IPS-NIHi7 (cell line): ENCODE measurements around the gene CRCP.
"Not testable (repeated sequence)": the region's sequence is repeated elsewhere in the genome, so short reads cannot be mapped to it uniquely, and the experiment has no call there.

Experiments
- DNase-seq: peaks from one replicate; pipeline ENCODE4 v3.0.0; 2012; ENCODE audit warnings: mixed read lengths; ENCODE audit errors: extremely low spot score

The CRCP gene

DNA sequence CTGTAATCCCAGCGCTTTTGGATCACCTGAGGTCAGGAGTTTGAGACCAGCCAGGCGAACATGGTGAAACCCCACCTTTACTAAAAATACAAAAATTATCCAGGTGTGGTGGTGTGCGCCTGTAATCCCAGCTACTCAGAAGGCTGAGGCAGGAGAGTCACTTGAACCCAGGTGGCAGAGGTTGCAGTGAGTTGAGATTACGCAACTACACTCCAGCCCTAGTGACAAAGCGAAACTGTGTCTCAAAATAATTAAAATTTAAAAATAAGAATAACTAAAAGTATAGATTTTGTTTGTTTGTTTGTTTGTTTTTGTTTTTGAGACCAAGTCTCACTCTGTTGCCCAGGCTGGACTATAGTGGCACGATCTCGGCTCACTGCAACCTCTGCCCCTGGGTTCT, 41.4 kb downstream of the CRCP start:
- DNase-seq, result not testable (repeated sequence)

DNA sequence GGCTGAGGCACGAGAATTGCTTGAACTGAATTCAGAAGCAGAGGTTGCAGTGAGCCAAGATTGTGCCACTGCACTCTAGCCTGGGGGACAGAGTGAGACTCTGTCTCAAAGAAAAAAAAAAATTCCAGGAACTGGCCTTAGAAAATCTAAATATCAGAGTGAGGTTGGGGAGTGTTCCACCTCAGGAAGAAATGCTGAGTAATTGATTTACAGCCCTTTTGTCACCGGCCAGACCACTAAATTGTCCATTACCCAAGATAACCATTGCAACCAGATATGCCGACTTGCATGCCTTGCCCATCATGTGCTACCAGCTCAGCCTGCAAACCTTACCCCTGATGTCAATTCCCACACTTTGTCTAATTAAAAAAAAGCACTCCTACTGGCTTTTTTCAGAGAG, 42.4 kb downstream of the CRCP start:
- no peak for DNase-seq

DNA sequence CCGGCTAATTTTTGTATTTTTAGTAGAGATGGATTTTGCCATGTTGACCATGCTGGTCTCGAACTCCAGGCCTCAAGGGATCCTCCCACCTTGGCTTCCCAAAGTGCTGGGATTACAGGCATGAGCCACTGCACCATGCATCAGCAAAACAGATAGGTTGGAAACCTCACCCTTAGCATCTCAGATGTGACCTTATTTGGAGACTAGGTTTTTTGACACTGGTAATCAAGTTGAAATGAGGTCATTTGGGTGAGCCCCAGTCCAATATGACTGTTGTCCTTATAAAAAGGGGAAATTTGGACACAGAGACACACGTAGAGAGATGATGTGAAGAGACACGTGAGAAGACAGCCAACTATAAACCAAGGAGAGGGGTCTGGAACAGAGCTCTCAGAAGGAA, 48.0 kb downstream of the CRCP start:
- no peak for DNase-seq

DNA sequence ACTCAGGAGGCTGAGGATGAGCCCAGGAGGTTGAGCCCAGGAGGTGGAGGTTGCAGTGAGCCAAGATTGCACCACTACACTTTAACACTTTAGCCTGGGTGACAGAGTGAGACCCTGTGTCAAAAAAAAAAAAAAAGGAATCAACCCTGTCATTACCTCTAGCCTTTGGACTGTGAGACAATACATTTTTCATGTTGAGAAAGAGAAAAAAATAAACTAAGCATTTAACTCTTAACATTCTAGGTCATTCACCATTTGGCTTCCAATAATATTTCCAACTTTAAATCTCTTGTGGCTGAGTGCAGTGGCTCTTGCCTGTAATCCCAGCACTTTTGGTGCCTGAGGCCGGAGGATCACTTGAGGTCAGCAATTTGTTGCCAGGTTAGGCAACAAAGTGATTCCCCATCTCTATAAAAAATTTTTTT, 48.6 kb downstream of the CRCP start:
- DNase-seq, result no peak

DNA sequence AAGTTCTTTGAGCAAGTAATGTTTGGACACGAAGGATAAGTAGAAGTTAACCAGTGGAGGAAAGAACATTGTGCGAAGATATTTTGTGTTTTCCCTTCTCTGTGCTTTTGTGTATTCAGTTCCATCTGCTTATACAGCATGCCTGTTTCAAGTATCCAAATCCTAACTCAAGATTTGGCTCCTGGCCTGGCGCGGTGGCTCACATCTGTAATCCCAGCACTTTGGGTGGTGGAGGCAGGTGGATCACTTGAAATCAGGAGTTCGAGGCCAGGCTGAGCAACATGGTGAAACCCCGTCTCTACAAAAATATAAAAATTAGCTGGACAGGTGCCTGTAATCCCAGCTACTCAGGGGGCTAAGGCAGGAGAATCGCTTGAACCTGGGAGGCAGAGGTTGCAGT, 49.7 kb downstream of the CRCP start:
- no peak for DNase-seq

DNA sequence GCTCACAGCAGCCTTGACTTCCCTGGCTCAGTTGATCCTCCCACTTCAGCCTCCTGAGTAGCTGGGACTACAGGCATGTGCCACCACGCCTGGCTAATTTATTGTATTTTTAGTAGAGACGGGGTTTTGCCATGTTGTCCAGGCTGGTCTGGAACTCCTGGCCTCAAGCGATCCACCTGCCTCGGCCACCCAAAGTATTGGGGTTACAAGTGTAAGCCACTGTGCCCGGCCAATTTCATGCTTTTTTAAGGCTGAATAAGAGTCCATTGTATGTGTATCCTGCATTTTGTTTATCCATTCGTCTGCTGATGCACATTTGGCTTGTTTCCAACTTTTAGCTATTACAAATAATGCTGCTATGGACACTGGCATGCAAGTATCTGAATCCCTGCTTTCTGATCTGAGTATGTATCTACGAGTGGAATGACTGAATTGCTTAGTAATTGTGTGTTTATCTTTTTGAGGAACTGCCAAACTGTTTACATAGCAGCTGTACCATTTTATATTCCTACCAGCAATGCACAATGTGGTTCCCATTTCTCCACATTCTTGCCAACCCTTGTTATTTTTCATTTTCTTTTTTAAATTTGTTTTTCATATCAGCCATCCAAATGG, 53.2 kb downstream of the CRCP start:
- DNase-seq, result no peak

DNA sequence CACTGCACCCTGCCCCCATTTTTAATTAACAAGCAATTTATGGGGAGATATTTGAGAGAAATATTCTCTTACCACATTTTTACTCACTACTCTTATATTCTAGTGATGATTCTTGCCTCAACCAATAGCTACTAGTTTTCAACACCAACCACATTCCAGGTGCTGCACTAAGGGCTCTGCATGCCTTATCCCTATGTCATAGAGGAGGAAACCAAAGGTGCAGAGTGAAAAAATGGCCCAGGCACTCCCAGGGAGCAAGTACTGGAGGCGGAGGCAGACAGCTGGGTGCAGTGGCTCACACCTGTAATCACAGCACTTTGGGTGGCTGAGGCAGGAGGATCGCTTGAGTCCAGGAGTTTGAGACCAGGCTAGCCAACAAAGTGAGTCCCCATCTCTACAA, 55.0 kb downstream of the CRCP start:
- no peak for DNase-seq

DNA sequence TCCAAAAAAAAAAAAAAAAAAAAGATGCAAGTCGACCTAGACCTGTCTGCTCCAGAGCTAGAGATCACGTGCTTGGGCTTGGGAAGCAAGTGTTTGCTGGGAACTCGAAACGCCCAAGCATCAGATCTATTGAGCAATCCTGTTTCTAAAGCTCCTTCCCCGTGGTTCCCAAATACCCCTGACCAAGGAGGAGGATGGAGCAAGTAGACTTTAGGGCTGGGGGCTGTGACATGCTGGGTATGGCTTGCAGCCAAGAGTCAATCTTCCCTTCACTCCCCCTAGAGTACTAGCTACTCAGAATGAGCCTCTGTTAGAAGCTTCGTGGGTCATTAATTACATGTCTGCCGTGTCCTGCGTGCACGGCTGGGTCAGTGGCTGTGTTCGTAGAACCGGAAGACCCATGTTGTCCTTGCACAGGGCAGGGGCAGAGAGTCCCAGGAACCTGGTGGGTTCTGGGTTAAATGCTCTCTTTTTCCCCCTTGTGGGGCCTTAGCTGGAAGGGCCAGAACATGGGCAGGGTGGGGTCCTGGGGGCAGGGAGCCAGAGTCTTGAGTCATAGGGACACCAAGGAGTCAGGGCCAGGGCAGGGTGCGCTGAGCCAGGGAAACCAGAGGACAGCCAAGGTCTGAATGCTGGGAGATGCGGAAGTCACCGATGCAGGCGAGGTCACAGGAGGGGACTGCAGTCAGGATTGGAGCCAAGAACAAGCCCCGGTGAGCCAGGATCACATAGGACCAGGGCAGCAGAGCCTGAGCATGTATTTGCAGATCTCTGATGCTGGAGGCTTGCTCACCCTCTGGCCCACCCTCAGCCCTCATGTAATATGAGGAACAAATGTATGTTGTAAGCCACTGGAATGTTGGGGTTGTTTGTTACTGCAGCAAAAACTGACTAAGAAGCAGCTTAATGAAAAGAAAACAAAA, 55.9 kb downstream of the CRCP start:
- DNase-seq, result no peak

DNA sequence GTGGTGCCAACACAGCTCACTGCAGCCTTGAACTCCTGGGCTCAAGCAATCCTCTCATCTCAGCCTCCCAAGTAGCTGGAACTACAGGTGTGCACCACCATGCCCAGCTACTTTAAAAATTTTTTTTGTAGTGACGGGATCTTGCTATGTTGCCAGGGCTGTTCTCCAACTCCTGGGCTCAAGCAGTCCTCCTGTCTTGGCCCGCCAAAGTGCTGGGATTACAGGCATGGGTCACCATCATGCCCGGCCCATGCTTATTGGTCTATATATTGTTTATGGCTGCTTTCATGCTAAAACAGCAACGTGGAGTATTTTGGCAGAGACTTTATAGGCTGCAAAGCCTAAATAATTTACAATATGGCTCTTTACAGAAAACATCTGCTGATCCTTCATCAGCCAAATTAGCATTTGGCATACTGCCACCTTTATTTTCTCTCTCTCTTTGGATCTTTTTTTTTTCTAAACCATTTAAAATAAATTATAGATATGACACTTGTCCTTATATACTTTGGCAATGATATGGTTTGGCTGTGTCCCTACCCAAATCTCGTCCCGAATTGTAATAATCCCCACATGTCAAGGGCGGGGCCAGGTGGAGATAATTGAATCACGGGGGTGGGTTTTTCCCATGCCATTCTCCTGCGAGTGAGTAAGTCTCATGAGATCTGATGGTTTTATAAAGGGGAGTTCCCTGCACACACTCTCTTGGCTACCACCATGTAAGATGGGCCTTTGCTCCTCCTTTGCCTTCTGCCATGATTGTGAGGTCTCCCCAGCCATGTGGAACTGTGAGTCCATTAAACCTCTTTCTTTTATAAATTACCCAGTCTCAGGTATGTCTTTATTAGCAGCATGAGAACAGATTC, 58.1 kb downstream of the CRCP start:
- DNase-seq, result not testable (repeated sequence)

DNA sequence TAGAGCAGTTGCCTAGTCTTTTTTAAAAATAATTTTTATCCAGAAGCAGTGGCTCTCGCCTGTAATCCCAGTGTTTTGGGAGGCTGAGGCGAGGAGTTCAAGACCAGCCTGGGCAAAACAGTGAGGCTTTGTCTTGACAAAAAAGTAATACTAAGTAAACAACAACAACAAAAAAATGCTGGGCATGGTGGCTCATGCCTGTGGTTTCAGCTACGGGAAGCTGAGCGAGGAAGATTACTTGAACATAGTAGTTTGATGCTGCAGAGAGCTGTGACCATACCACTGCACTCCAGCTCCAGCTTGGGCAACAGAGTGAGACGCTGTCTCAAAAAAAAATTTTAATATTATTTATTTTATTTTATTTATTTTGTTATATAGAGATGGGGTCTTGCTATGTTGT, 59.2 kb downstream of the CRCP start:
- no peak for DNase-seq

DNA sequence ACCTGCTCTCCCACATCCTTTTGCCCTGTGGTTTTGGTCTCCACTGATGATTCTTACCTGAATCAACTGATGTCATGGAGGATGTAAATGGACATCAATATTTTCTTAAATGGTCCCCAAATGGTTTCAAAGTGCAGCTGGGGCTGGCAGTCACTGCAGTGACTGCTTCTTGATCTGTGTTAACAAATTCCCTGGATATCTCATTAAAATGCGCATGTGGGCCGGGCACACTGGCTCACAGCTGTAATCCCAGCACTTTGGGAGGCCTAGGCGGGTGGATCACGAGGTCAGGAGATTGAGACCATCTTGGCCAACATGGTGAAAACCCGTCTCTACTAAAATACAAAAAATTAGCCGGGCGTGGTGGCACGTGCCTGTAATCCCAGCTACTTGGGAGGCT, 60.4 kb downstream of the CRCP start:
- DNase-seq, result not testable (repeated sequence)

DNA sequence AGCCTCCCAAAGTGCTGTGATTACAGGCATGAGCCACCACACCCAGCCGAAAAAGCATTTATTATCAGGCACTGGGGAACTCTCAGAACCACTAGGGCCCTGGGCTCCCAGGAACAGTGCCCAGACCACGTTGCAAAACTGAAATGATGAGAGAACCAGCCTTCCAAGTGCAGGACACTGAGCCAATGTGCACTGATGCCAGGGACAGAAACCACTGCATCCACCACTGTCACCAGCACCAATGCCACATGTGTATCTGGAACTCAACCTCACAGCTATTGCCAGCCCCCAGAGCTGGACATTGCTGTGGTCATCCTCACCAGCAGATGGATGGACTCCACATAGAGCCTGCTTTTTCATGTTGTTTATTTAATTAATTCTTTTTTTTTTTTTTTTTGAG, 62.3 kb downstream of the CRCP start:
- no peak for DNase-seq

DNA sequence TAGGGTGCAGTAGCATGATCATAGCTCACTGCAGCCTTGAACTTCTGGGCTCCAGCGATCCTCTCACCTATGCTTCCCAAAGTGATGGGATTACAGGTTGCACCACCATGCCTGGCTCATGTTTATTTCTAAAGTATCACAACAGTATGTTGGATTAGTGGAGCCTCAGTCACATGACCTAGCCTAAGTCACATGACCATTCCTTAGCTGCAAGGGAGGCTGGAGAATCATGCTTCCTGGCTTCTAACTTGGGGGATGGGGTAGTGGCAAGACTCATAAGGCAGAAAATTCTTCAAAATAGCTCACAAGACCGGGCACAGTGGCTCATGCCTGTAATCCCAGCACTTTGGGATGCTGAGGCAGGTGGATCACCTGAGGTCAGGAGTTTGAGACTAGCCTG, 63.6 kb downstream of the CRCP start:
- DNase-seq, result no peak

DNA sequence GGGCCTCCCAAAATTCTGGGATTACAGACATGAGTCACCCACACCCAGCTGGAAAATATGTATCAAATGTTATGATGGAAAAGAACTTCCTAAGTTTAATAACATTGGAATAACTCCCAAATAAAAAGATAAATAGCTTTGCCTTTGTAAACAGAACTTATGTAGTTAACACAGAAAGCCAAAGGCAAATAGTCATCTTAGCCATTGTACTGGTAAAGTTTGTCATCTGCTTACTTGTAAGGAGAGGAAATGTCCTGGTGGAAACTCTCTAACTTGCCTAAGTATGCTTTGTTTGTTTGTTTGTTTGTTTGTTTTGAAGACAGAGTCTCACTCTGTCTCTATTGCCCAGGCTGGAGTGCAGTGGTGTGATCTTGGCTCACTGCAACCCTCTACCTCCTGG, 66.7 kb downstream of the CRCP start:
- DNase-seq, result no peak

DNA sequence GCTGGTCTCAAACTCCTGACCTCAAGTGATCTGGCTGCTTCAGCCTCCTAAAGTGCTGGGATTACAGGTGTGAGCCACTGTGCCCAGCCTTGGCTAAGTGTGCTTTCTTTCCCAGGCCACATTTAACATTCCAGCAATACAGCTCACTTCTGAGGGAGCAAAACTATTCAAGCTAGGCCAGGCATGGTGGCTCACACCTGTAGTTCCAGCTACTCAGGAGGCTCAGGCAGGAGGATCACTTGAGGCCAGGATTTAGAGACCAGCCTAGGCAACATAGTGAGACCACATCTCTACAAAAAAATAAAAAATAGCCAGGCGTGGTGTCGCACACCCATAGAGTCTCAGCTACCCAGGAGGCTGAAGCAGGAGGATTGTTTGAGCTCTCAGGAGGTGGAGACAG, 67.2 kb downstream of the CRCP start:
- no peak for DNase-seq

DNA sequence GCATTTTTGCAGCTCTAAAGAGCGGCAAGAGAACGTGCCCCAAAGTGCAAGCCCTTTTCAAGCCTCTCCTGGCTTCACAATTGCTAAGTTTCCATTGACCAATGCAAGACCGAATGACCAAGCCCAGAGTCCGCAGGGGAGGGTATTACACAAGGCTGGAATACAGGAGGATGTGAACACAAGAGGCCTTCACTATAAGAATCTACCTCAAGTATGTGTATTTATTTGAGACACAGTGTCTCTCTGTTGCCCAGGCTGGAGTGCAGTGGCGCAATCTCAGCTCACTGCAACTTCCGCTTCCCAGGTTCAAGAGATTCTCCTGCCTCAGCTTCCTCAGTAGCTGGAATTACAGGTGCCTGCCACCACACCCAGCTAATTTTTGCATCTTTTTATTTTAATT, 68.3 kb downstream of the CRCP start:
- no peak for DNase-seq

DNA sequence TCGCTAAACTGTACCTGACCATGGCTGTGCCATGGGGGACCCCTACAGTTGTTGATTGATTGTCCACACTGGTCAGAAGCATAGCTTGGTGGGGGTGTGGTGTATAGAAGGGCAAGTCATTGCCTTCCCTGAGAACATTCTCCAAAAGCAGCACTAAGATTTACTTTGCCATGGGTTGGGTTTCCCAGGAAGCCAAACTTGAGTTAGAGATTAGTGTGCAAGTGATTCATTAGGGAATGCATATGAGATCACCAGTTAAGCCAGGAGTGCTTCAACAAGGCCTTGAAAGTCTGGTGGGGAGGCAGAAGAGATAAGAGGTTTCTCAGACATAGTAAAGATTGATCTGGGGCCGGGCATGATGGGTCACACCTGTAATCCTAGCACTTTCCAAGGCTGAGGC, 69.1 kb downstream of the CRCP start:
- no peak for DNase-seq

DNA sequence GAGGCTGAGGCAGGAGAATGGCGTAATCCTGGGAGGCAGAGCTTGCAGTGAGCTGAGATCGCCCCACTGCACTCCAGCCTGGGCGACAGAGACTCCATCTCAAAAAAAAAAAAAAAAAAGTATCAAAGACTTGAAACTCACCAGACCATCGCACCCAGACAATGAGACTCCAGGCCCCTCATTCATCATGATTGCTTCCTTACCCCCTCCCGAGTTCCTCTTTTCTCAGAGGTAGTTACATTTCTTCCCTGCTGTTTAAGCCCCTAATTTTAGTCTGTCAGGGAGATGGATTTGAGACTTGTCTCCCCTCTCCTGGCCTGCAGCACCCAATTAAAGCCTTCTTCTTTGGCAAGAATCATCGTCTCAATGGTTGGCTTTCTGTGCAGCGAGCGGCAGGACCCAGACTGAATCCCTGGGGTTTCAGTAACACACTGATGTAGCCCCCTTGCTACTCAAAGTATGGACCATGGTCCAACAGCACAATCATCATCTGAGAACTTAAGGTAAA, 71.1 kb downstream of the CRCP start:
- DNase-seq, result no peak

DNA sequence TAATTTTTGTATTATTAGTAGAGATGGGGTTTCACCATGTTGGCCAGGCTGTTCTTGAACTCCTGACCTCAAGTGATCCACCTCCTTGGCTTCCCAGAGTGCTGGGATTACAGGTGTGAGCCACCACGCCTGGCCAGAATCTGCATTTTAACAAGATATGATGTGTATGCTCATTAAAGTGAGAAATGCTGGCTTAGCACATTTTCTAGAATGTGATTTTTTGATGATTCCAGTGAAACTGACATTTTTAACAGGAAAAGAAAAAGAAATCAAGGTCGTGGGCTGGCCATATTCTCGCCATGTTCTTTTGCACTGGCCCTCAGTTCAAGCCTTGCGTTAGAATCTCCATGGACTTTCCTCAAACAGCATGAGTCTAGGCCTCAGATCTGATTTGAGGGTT, 72.3 kb downstream of the CRCP start:
- no peak for DNase-seq

DNA sequence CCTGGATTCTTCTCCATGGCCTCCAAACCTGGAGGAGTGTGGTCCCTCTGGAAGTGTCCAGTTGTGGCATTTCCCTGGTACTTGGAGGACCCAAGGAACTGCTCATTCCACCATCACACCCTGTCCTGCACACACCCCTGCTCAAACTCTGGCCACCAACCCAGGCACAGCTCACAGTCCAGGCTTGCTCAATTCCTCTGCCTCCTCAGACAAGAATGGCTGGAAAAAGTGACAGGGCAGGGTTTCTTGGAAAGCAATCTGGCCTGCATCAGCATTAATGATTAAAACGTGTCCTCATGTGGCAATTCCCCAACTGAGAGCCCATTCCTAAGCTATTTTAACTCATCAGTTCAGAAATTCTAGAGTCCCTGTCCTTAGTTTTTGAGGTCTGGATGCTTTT, 73.3 kb downstream of the CRCP start:
- no peak for DNase-seq

DNA sequence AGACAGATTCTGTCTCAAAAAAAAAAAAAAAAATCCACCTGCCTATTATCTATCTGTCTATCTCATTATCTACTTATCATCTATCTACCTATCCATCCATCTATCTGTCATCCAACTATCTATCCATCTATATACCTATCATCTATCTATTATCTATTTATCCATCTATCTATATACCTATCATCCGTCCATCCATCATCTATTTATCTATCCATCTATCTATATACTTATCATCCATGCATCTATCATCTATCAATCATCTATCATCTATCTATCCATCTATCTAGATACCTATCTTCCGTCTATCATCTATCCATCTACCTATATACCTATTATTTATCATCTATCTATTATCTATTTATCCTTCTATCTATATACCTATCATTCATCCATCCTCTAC, 74.0 kb downstream of the CRCP start:
- no peak for DNase-seq
